Mammary epithelial cell (primary cell): ENCODE measurements around the gene IKBKG.
"Not testable (repeated sequence)": the region's sequence is repeated elsewhere in the genome, so short reads cannot be mapped to it uniquely, and the experiment has no call there.

Experiments
- EZH2 ChIP-seq: IDR thresholded peaks from 2 replicates; pipeline ENCODE4 v1.6.1; 2012; ENCODE audit warnings: low read length, inconsistent platforms, borderline replicate concordance
- TF ChIP-seq, protein P1 (sequence below), 2 donors: IDR thresholded peaks in 1 of 2; conservative IDR thresholded peaks in 1 of 2; 2 replicates each; pipeline ENCODE4 v1.5.1; 2011 to 2012; ENCODE audit warnings: inconsistent platforms in 2 of 2, low read length in 2 of 2, mild to moderate bottlenecking in 2 of 2, control low read depth in 1 of 2, low read depth in 1 of 2; ENCODE audit not compliant: insufficient read depth in 1 of 2; ENCODE audit errors: extremely low read depth in 1 of 2

DNA sequence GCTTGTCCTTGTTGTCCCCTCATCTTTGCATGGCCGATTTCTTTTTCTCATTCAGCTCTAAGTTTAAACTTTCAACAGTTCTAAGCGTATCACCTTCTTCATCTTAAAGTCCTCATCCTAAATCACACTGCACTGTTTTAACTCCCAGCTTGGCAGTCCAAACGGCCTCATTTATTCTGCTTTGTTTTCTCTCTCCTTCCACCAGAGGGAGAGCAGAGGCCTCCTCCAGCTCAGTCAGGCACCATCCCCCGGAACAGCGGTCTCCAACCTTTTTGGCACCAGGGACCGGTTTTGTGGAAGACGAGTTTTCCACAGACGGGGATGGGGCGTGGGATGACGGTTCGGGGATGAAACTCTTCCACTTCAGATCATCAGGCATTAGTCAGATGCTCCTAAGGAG, 22.9 kb downstream of the IKBKG start:
- TF ChIP-seq, protein P1, sequence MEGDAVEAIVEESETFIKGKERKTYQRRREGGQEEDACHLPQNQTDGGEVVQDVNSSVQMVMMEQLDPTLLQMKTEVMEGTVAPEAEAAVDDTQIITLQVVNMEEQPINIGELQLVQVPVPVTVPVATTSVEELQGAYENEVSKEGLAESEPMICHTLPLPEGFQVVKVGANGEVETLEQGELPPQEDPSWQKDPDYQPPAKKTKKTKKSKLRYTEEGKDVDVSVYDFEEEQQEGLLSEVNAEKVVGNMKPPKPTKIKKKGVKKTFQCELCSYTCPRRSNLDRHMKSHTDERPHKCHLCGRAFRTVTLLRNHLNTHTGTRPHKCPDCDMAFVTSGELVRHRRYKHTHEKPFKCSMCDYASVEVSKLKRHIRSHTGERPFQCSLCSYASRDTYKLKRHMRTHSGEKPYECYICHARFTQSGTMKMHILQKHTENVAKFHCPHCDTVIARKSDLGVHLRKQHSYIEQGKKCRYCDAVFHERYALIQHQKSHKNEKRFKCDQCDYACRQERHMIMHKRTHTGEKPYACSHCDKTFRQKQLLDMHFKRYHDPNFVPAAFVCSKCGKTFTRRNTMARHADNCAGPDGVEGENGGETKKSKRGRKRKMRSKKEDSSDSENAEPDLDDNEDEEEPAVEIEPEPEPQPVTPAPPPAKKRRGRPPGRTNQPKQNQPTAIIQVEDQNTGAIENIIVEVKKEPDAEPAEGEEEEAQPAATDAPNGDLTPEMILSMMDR (conservative IDR thresholded peaks at IDR 0.05 in 1 of 2, IDR thresholded peaks at IDR 0.05 in 1 of 2; ENCODE audit: extremely low read depth in 1 of 2, insufficient read depth in 1 of 2, low read depth in 1 of 2, low read length in 2 of 2): not testable (repeated sequence)
- TF ChIP-seq EZH2: not testable (repeated sequence)
